Measurements from ENCODE around the gene GPM6B. TPM values are rescaled to one million over a fixed set of nuclear protein-coding genes. Genes with fewer than 3 reads are reported as not detected.

The GPM6B gene
- total and polyA plus RNA-seq, 4 donors = 317 to 757 (median 477) TPM

- Histone ChIP-seq H3K27ac (ENCODE audit: low read depth, low read length) (no peak overlapping the region), H3K9me3 (ENCODE audit: control insufficient read depth, insufficient read depth, low read length) (peaks cover 2% of the 10 kb centered on the region), H3K36me3 (ENCODE audit: control insufficient read depth, insufficient read depth, low read length) (no peaks in the 10 kb centered on the region), H3K27me3 (ENCODE audit: control insufficient read depth, insufficient read depth, low read length) (peaks cover 17% of the 10 kb centered on the region), H3K4me3 (ENCODE audit: low read depth, low read length) (no peak overlapping the region), H3K4me1 (ENCODE audit: control insufficient read depth, insufficient read depth, low read length) (no peaks in the 10 kb centered on the region)
- DNase-seq (ENCODE audit: low read depth in 4 of 6, low spot score in 6 of 6) = no peak
- 8% methylated on average over 2 of the region's 6 CpGs for WGBS (ENCODE audit: insufficient coverage)
Observed at GRCh38 chrX:13803116-13803515, 13.8 kb downstream of the GPM6B start.

GRCh38 chrX:13798184-13798583, 18.7 kb downstream of the GPM6B start:
- no peak for DNase-seq (ENCODE audit: low read depth in 4 of 6, low spot score in 6 of 6)
- no peak overlapping the region for H3K4me3 ChIP-seq (ENCODE audit: low read depth, low read length)

GRCh38 chrX:13797512-13797911, 19.4 kb downstream of the GPM6B start:
- no peak overlapping the region for H3K27ac ChIP-seq (ENCODE audit: low read depth, low read length)
- H3K4me1 ChIP-seq (ENCODE audit: control insufficient read depth, insufficient read depth, low read length) = peaks cover 7% of the 10 kb centered on the region
- H3K4me3 ChIP-seq (ENCODE audit: low read depth, low read length) = no peak overlapping the region
- DNase-seq (ENCODE audit: low read depth in 4 of 6, low spot score in 6 of 6) = no peak
- H3K36me3 ChIP-seq (ENCODE audit: control insufficient read depth, insufficient read depth, low read length) = no peaks in the 10 kb centered on the region
- peaks cover 2% of the 10 kb centered on the region for H3K9me3 ChIP-seq (ENCODE audit: control insufficient read depth, insufficient read depth, low read length)
- peaks cover 16% of the 10 kb centered on the region for H3K27me3 ChIP-seq (ENCODE audit: control insufficient read depth, insufficient read depth, low read length)
- 91% methylated on average over 3 of the region's 4 CpGs for WGBS (ENCODE audit: insufficient coverage)

More at GRCh38 chrX:13798184-13798583, 18.7 kb downstream of the GPM6B start:
- WGBS (ENCODE audit: insufficient coverage) = no CpG with 5 or more reads among the region's 4 CpGs
- Histone ChIP-seq H3K27me3 (ENCODE audit: control insufficient read depth, insufficient read depth, low read length) (peaks cover 16% of the 10 kb centered on the region), H3K9me3 (ENCODE audit: control insufficient read depth, insufficient read depth, low read length) (peaks cover 2% of the 10 kb centered on the region), H3K4me1 (ENCODE audit: control insufficient read depth, insufficient read depth, low read length) (peaks cover 6% of the 10 kb centered on the region), H3K36me3 (ENCODE audit: control insufficient read depth, insufficient read depth, low read length) (no peaks in the 10 kb centered on the region), H3K27ac (ENCODE audit: low read depth, low read length) (no peak overlapping the region)

GRCh38 chrX:13794417-13794816, 22.5 kb downstream of the GPM6B start:
- H3K36me3 ChIP-seq (ENCODE audit: control insufficient read depth, insufficient read depth, low read length) = no peaks in the 10 kb centered on the region
- peaks cover 13% of the 10 kb centered on the region for H3K27me3 ChIP-seq (ENCODE audit: control insufficient read depth, insufficient read depth, low read length)
- H3K27ac ChIP-seq (ENCODE audit: low read depth, low read length) = peak overlapping the region; percentile 88
- no peaks in the 10 kb centered on the region for H3K9me3 ChIP-seq (ENCODE audit: control insufficient read depth, insufficient read depth, low read length)
- H3K4me3 ChIP-seq (ENCODE audit: low read depth, low read length) = no peak overlapping the region
- no peak for DNase-seq (ENCODE audit: low read depth in 4 of 6, low spot score in 6 of 6)
- peaks cover 20% of the 10 kb centered on the region for H3K4me1 ChIP-seq (ENCODE audit: control insufficient read depth, insufficient read depth, low read length)
- 70% methylated on average over 4 of the region's 10 CpGs for WGBS (ENCODE audit: insufficient coverage)

GRCh38 chrX:13793897-13794296, 23.0 kb downstream of the GPM6B start:
- no peak overlapping the region for H3K4me3 ChIP-seq (ENCODE audit: low read depth, low read length)
- DNase-seq (ENCODE audit: low read depth in 4 of 6, low spot score in 6 of 6) = no peak
- H3K4me1 ChIP-seq (ENCODE audit: control insufficient read depth, insufficient read depth, low read length) = peaks cover 20% of the 10 kb centered on the region
- no peaks in the 10 kb centered on the region for H3K9me3 ChIP-seq (ENCODE audit: control insufficient read depth, insufficient read depth, low read length)
- WGBS (ENCODE audit: insufficient coverage) = no CpG with 5 or more reads among the region's 2 CpGs
- peaks cover 13% of the 10 kb centered on the region for H3K27me3 ChIP-seq (ENCODE audit: control insufficient read depth, insufficient read depth, low read length)
- H3K36me3 ChIP-seq (ENCODE audit: control insufficient read depth, insufficient read depth, low read length) = no peaks in the 10 kb centered on the region
- H3K27ac ChIP-seq (ENCODE audit: low read depth, low read length) = peak overlapping the region; percentile 88

GRCh38 chrX:13791559-13791958, 25.3 kb downstream of the GPM6B start:
- peak in 5 of 6 donors; percentile 58 to 91 (median 80) for DNase-seq (ENCODE audit: low read depth in 4 of 6, low spot score in 6 of 6)
- no peaks in the 10 kb centered on the region for H3K36me3 ChIP-seq (ENCODE audit: control insufficient read depth, insufficient read depth, low read length)
- no peak overlapping the region for H3K4me3 ChIP-seq (ENCODE audit: low read depth, low read length)
- H3K4me1 ChIP-seq (ENCODE audit: control insufficient read depth, insufficient read depth, low read length) = peaks cover 20% of the 10 kb centered on the region
- 8% methylated on average over 2 of the region's 2 CpGs for WGBS (ENCODE audit: insufficient coverage)
- peak overlapping the region; percentile 88 for H3K27ac ChIP-seq (ENCODE audit: low read depth, low read length)
- peaks cover 2% of the 10 kb centered on the region for H3K27me3 ChIP-seq (ENCODE audit: control insufficient read depth, insufficient read depth, low read length)
- no peaks in the 10 kb centered on the region for H3K9me3 ChIP-seq (ENCODE audit: control insufficient read depth, insufficient read depth, low read length)

- peak overlapping the region; percentile 88 for H3K27ac ChIP-seq (ENCODE audit: low read depth, low read length)
- peaks cover 4% of the 10 kb centered on the region for H3K27me3 ChIP-seq (ENCODE audit: control insufficient read depth, insufficient read depth, low read length)
- H3K4me3 ChIP-seq (ENCODE audit: low read depth, low read length) = no peak overlapping the region
- peaks cover 23% of the 10 kb centered on the region for H3K4me1 ChIP-seq (ENCODE audit: control insufficient read depth, insufficient read depth, low read length)
- no peaks in the 10 kb centered on the region for H3K9me3 ChIP-seq (ENCODE audit: control insufficient read depth, insufficient read depth, low read length)
- WGBS (ENCODE audit: insufficient coverage) = 80% methylated on average over 1 of the region's 2 CpGs
- H3K36me3 ChIP-seq (ENCODE audit: control insufficient read depth, insufficient read depth, low read length) = no peaks in the 10 kb centered on the region
- no peak for DNase-seq (ENCODE audit: low read depth in 4 of 6, low spot score in 6 of 6)
Observed at GRCh38 chrX:13791145-13791544, 25.7 kb downstream of the GPM6B start.

- Histone ChIP-seq H3K4me3 (ENCODE audit: low read depth, low read length) (no peak overlapping the region), H3K27ac (ENCODE audit: low read depth, low read length) (peak overlapping the region; percentile 88)
Observed at GRCh38 chrX:13790206-13791131, 26.4 kb downstream of the GPM6B start.

GRCh38 chrX:13786048-13786447, 30.8 kb downstream of the GPM6B start:
- Histone ChIP-seq H3K36me3 (ENCODE audit: control insufficient read depth, insufficient read depth, low read length) (peaks cover 18% of the 10 kb centered on the region), H3K4me3 (ENCODE audit: low read depth, low read length) (no peak overlapping the region), H3K9me3 (ENCODE audit: control insufficient read depth, insufficient read depth, low read length) (no peaks in the 10 kb centered on the region), H3K27me3 (ENCODE audit: control insufficient read depth, insufficient read depth, low read length) (peaks cover 25% of the 10 kb centered on the region), H3K4me1 (ENCODE audit: control insufficient read depth, insufficient read depth, low read length) (peaks cover 14% of the 10 kb centered on the region), H3K27ac (ENCODE audit: low read depth, low read length) (peak overlapping the region; percentile 49)
- peak in 2 of 6 donors; percentile 12 to 26 for DNase-seq (ENCODE audit: low read depth in 4 of 6, low spot score in 6 of 6)
- WGBS (ENCODE audit: insufficient coverage) = 42% methylated on average over 7 of the region's 8 CpGs

More at GRCh38 chrX:13790206-13791131, 26.4 kb downstream of the GPM6B start:
- Histone ChIP-seq H3K4me1 (ENCODE audit: control insufficient read depth, insufficient read depth, low read length) (peaks cover 28% of the 10 kb centered on the region), H3K36me3 (ENCODE audit: control insufficient read depth, insufficient read depth, low read length) (peaks cover 2% of the 10 kb centered on the region), H3K27me3 (ENCODE audit: control insufficient read depth, insufficient read depth, low read length) (peaks cover 11% of the 10 kb centered on the region), H3K9me3 (ENCODE audit: control insufficient read depth, insufficient read depth, low read length) (no peaks in the 10 kb centered on the region)
- peak in 1 of 6 donors; percentile 47 for DNase-seq (ENCODE audit: low read depth in 4 of 6, low spot score in 6 of 6)
- WGBS (ENCODE audit: insufficient coverage) = 50% methylated on average over 2 of the region's 6 CpGs
